ENCODE measurements around the gene CETN3.

- no peak for TF ChIP-seq POLR2A (IDR thresholded peaks at IDR 0.05)
- no peak for TF ChIP-seq CTCF (IDR thresholded peaks at IDR 0.05)
These were observed 3.1 kb downstream of the CETN3 start for GRCh38 chr5:90406466-90406865.

Measured in body of pancreas (tissue), 4 donors.